ENCODE data around the gene COL18A1. TPM values are rescaled to one million over a fixed set of nuclear protein-coding genes. Genes with fewer than 3 reads are reported as not detected.

COL18A1 gene
- total and polyA plus RNA-seq, 9 of the 15 experiments (the other 6 are each of a cell fraction or from before 2014, with no cell fraction given): 0.14 to 16.4 (median 2.0) TPM

DNA sequence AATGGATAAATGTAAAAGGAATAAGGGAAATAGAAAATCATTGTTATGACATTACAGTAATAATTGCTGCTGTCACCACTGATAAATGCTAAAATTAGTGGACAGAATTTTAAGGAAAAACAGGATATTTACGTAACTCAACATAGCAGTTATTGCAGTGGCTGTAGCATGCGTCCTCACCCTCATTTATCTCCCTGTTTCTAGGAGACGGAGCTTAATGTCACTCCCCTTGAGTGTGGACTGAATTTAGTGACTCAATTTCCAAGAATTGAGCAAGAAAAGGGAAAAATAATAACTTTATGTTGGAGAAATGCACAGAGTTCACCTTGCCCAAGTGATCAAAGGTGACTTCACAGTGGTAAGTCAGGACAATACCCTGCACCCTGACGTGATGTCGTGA lies 33.3 kb upstream of the COL18A1 start (continued):
- no peak for TF ChIP-seq ZNF609 (CRISPR knock-in tag; IDR thresholded peaks at IDR 0.05; ENCODE audit: borderline replicate concordance)

- FAIRE-seq: peak; percentile 49
- no peaks in the 10 kb centered on the region for H3K9me1 ChIP-seq (ENCODE audit: control insufficient read depth, insufficient read depth, low read length)
- no peaks in the 10 kb centered on the region for H3K36me3 ChIP-seq (ENCODE audit: control insufficient read depth, insufficient read depth, low read length)
- DNase-seq (ENCODE audit: extremely low read depth in 1 of 4, low spot score in 3 of 4): no peak
- no peak overlapping the region for H3K4me3 ChIP-seq
- intact Hi-C loops (cut with micrococcal nuclease): no loop called here
- CTCF ChIA-PET (ENCODE audit: low intra/inter-chr PET ratio): no interaction called here
- H3K27me3 ChIP-seq (ENCODE audit: control insufficient read depth in 2 of 2, insufficient read depth in 2 of 2, low read length in 2 of 2): peaks cover 7 to 16% of the 10 kb centered on the region in 2 experiments; a peak in 3 of 5 replicates
- H2AFZ ChIP-seq (ENCODE audit: low read depth, low read length): no peak overlapping the region
- H3K27ac ChIP-seq (ENCODE audit: extremely low read depth, low read depth, low read length): no peak overlapping the region
- BruUV-seq (replicated peaks): no TSS peak
- WGBS (ENCODE audit: insufficient coverage, low coverage, missing lambda C conversion rate): 17% methylated on average over 7 of the region's 7 CpGs
- H3K4me1 ChIP-seq (replicated peaks in 1 of 2; ENCODE audit: control insufficient read depth in 2 of 2, insufficient read depth in 2 of 2, low read length in 2 of 2): peaks cover 6 to 24% of the 10 kb centered on the region in 2 experiments; a peak in 4 of 5 replicates
- no peaks in the 10 kb centered on the region for H3K79me2 ChIP-seq (ENCODE audit: control insufficient read depth, insufficient read depth, low read length)
- H3K9me3 ChIP-seq (replicated peaks; ENCODE audit: control insufficient read depth, insufficient read depth, low read depth, low read length): peaks cover 6% of the 10 kb centered on the region
- in situ Hi-C loops (cut with MboI): no loop called here
- H3K4me2 ChIP-seq (ENCODE audit: insufficient read depth, low read length): no peak overlapping the region
- ATAC-seq: no peak
- no peak overlapping the region for H3K9ac ChIP-seq (ENCODE audit: insufficient read depth in 1 of 2, low read depth in 2 of 2, low read length in 2 of 2)
- POLR2A ChIA-PET: interaction anchor here (0.5 to 2.1 kb wide), 10 partner anchors 11 to 1305 kb away, joined by 3 to 10 read pairs (median 3); no protein-coding TSS in a partner anchor
- no peaks in the 10 kb centered on the region for H4K20me1 ChIP-seq (replicated peaks; ENCODE audit: control insufficient read depth, insufficient read depth, low read length)
- no peak for TF ChIP-seq SAFB (IDR thresholded peaks at IDR 0.05; ENCODE audit: borderline replicate concordance, low read depth, low read length)
- TF ChIP-seq CBX3 (IDR thresholded peaks at IDR 0.05; ENCODE audit: borderline replicate concordance in 1 of 2, low read length in 2 of 2): peak in 1 of 2 experiments; percentile 91; a peak in 2 of 3 replicates
- TF ChIP-seq, protein P1, sequence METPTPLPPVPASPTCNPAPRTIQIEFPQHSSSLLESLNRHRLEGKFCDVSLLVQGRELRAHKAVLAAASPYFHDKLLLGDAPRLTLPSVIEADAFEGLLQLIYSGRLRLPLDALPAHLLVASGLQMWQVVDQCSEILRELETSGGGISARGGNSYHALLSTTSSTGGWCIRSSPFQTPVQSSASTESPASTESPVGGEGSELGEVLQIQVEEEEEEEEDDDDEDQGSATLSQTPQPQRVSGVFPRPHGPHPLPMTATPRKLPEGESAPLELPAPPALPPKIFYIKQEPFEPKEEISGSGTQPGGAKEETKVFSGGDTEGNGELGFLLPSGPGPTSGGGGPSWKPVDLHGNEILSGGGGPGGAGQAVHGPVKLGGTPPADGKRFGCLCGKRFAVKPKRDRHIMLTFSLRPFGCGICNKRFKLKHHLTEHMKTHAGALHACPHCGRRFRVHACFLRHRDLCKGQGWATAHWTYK (CRISPR knock-in tag; IDR thresholded peaks at IDR 0.05): no peak
- peak; percentile 47; the same call in 1 of the 2 replicates for TF ChIP-seq FOXM1 (IDR thresholded peaks at IDR 0.05; ENCODE audit: low read depth)
- no peak for TF ChIP-seq FOXM1 (CRISPR knock-in tag; IDR thresholded peaks at IDR 0.05; ENCODE audit: low read depth)
- TF ChIP-seq, protein P2, sequence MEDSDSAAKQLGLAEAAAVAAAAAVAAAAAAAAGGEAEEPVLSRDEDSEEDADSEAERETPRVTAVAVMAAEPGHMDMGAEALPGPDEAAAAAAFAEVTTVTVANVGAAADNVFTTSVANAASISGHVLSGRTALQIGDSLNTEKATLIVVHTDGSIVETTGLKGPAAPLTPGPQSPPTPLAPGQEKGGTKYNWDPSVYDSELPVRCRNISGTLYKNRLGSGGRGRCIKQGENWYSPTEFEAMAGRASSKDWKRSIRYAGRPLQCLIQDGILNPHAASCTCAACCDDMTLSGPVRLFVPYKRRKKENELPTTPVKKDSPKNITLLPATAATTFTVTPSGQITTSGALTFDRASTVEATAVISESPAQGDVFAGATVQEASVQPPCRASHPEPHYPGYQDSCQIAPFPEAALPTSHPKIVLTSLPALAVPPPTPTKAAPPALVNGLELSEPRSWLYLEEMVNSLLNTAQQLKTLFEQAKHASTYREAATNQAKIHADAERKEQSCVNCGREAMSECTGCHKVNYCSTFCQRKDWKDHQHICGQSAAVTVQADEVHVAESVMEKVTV (CRISPR knock-in tag; IDR thresholded peaks at IDR 0.05): no peak
- peak in 1 of 2 experiments; percentile 63; a peak in 1 of 4 replicates for TF ChIP-seq TRIM24 (IDR thresholded peaks at IDR 0.05)
- TF ChIP-seq MAFG (tag; conservative IDR thresholded peaks at IDR 0.05): peak; percentile 29; the same call in 1 of the 2 replicates
- TF ChIP-seq ZBTB2 (IDR thresholded peaks at IDR 0.05): no peak
These were observed 32.1 kb upstream of the COL18A1 start for GRCh38 chr21:45372732-45373355.
